Stimulated activated CD4-positive, alpha-beta T cell treated with anti-CD3 and anti-CD28 coated beads, Interleukin-12 subunit alpha, Interleukin-12 subunit beta, amount 100 ng/mL, for 24 hours (primary cell): ENCODE data around the gene SHISA5.

Source experiments
- DNase-seq, 2 experiments: peaks; one replicate each; pipeline ENCODE4 v3.0.0-alpha.2; 2020; ENCODE audit warnings: low read depth in 2 of 2

Gene SHISA5

GRCh38 chr3:48459773-48460516, 44.0 kb downstream of the SHISA5 start:
- DNase-seq: no peak

- no peak for DNase-seq
Observed at GRCh38 chr3:48459331-48459730, 44.6 kb downstream of the SHISA5 start.

GRCh38 chr3:48456456-48456855, 47.5 kb downstream of the SHISA5 start:
- no peak for DNase-seq

- DNase-seq: no peak
Observed at GRCh38 chr3:48451270-48451669, 52.7 kb downstream of the SHISA5 start.

- DNase-seq: peak; percentile 72 to 86
Observed at GRCh38 chr3:48446425-48447193, 57.4 kb downstream of the SHISA5 start, which contains the start of gene ATRIP. TSS of gene ATRIP (plus strand) at chr3:48446737. CDS start at chr3:48446846, 109 bp downstream.

GRCh38 chr3:48446043-48446424, 57.9 kb downstream of the SHISA5 start:
- no peak for DNase-seq

GRCh38 chr3:48445277-48445882, 58.6 kb downstream of the SHISA5 start:
- DNase-seq: no peak

- DNase-seq: no peak
Observed at GRCh38 chr3:48441940-48442339, 62.0 kb downstream of the SHISA5 start.

- DNase-seq: no peak
Observed at GRCh38 chr3:48440590-48440958, 63.4 kb downstream of the SHISA5 start.

- DNase-seq: peak; percentile 98 to 99
Observed at GRCh38 chr3:48439820-48440589, 64.0 kb downstream of the SHISA5 start, which contains the start of the genes CCDC51 and TMA7. TSS of gene CCDC51 (minus strand) at chr3:48440119. CDS start at chr3:48435128, 4,991 bp downstream. TSS of gene TMA7 (plus strand) at chr3:48440257. CDS start at chr3:48440297, 40 bp downstream.

GRCh38 chr3:48437812-48438211, 66.2 kb downstream of the SHISA5 start:
- no peak for DNase-seq

- DNase-seq: no peak
Observed at GRCh38 chr3:48436855-48437254, 67.1 kb downstream of the SHISA5 start.

GRCh38 chr3:48436477-48436787, 67.5 kb downstream of the SHISA5 start:
- DNase-seq: no peak

- peak; percentile 58 to 79 for DNase-seq
Observed at GRCh38 chr3:48435774-48436476, 68.0 kb downstream of the SHISA5 start.

- no peak for DNase-seq
Observed at GRCh38 chr3:48435223-48435595, 68.8 kb downstream of the SHISA5 start.

- no peak for DNase-seq
Observed at GRCh38 chr3:48434591-48435222, 69.3 kb downstream of the SHISA5 start.

GRCh38 chr3:48433472-48434118, 70.4 kb downstream of the SHISA5 start:
- DNase-seq: no peak

GRCh38 chr3:48432411-48433371, 71.3 kb downstream of the SHISA5 start:
- no peak for DNase-seq
